Keratinocyte (primary cell): Measurements from ENCODE around the gene C14orf119.

Experiments
- EZH2 ChIP-seq: IDR thresholded peaks from one replicate; pipeline ENCODE4 v1.6.1; 2012; ENCODE audit warnings: inconsistent platforms, mild to moderate bottlenecking, low read length, moderate library complexity
- TF ChIP-seq, protein P1 (sequence below), 3 experiments: IDR thresholded peaks in 1 of 3; conservative IDR thresholded peaks in 1 of 3; optimal IDR thresholded peaks in 1 of 3; 2 replicates in 2 of 3; 3 replicates in 1 of 3; pipeline versions ENCODE3 to v1.5.1; 2011; ENCODE audit warnings: low read length in 3 of 3, mild to moderate bottlenecking in 3 of 3, moderate library complexity in 2 of 3, control low read depth in 1 of 3, inconsistent platforms in 1 of 3; ENCODE audit not compliant: insufficient read depth in 2 of 3; ENCODE audit errors: extremely low read depth in 1 of 3

DNA sequence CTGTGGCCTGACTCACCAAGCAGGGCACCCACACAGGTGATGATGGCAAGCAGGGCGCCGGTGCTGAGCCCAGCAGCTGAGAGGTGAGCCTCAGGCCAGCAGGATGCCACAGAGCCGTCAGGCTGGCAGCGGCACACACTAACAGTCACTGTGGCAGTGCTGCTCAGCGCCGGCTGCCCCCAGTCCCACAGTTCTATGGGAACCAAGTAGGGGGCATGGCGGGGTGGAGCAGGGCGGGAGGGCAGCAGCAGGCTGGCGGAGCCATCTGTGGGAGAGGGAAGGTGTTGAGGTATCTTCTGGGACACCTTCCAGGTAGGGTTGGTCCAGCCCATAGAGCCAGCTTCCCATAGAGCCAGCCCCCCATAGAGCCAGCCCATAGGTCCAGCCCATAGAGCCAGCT lies 46.3 kb upstream of the C14orf119 start:
- TF ChIP-seq, protein P1, sequence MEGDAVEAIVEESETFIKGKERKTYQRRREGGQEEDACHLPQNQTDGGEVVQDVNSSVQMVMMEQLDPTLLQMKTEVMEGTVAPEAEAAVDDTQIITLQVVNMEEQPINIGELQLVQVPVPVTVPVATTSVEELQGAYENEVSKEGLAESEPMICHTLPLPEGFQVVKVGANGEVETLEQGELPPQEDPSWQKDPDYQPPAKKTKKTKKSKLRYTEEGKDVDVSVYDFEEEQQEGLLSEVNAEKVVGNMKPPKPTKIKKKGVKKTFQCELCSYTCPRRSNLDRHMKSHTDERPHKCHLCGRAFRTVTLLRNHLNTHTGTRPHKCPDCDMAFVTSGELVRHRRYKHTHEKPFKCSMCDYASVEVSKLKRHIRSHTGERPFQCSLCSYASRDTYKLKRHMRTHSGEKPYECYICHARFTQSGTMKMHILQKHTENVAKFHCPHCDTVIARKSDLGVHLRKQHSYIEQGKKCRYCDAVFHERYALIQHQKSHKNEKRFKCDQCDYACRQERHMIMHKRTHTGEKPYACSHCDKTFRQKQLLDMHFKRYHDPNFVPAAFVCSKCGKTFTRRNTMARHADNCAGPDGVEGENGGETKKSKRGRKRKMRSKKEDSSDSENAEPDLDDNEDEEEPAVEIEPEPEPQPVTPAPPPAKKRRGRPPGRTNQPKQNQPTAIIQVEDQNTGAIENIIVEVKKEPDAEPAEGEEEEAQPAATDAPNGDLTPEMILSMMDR (optimal IDR thresholded peaks at IDR 0.05 in 1 of 3, IDR thresholded peaks at IDR 0.05 in 1 of 3, conservative IDR thresholded peaks at IDR 0.05 in 1 of 3; ENCODE audit: extremely low read depth in 1 of 3, insufficient read depth in 2 of 3, low read length in 3 of 3), result no peak
- no peak for TF ChIP-seq EZH2
